GM18909 (cell line): ENCODE results near the gene TXNRD2.
"Not testable (repeated sequence)": the region's sequence is repeated elsewhere in the genome, so short reads cannot be mapped to it uniquely, and the experiment has no call there.

Experiments
- ATAC-seq: cut with Tn5 transposase; IDR thresholded peaks from one replicate; pipeline ENCODE4 v1.9.1; 2021; ENCODE audit warnings: mild to moderate bottlenecking; ENCODE audit not compliant: unreplicated experiment, poor library complexity

The TXNRD2 gene

DNA sequence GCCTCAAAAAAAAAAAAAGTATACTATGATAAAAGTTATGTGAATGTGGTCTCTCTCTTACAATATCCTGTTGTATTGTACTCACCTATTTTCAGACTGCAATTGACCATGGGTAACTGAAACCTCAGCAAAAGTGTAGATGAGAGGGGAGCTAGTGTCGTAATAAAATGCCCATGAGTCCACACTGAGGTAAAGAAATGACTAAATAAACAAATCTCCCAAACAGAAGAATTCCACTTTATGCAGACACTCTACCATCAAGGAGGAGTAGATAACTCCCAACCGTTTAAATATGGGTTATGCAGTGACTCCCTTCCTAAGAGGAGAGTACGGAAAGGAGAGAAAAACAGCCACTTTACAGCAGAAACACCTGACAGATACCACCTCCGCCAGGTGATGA is 101.6 kb downstream of the TXNRD2 start:
- no peak for ATAC-seq

DNA sequence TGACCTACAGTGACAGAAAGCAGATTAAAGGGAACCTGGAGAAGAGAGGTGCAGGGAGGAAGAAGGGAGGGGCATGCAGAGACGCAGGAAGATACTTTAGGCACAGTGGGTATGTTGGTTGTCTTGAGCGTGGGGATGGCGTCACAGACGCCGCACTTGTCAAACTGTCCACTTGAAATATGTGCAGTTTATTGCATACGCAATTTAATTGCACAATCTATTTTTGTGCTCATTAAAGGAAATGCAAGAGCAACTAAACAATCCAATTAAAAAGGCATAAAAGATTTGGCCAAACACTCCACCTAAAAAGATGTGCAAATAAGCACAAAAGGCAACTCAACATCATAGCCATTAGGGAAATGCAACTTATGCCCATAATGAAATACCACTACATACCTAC is 103.7 kb downstream of the TXNRD2 start:
- no peak for ATAC-seq

DNA sequence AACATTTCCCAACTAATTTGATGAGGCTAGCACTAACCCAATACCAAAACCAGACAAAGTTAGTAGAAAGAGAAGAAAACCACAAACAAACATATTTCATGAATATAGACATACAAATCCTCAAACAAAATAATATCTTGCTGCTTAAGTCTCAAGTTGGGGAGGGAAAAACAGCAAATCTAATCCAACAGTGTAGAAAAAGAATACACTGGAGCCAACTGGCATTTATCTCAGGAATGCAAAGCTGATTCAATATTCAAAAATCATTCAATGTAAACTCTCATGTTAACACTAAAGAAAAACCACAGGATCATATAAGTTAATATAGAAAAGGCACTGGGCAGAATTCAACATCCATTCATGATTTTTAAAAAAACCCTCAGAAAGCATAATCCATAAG is 105.1 kb downstream of the TXNRD2 start:
- ATAC-seq, result no peak

DNA sequence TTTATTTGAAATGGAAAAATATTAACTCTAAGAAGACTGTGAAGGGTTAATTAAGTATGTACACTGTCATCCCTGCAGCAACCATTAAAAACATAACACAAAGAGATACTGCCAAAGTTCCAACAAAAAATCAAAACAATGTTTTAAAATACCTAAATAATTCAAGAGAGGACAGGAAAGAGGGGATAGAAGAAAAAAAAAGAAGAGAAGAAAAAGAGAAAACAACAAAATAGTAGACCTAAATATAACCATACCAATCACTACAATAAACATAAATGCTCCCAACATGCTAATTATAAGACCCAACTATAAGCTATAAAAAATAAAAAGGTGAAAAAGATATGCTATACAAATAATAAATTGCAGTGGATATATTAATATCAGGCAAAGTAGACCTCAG is 107.0 kb downstream of the TXNRD2 start:
- no peak for ATAC-seq

DNA sequence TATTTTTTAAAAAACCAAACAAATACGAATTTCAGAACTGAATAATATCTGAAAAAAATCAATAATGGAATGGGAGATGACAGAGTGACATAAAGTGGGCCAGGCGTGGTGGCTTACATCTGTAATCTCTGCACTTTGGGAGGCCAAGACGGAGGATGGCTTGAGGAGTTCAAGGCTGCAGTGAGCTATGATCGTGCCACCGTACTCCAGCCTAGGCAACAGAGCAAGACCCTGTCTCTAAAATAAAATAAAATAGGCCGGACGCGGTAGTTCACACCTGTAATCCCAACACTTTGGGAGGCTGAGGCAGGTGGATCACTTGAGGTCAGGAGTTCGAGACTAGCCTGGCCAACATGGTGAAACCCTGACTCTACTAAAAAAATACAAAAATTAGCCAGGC is 108.3 kb downstream of the TXNRD2 start:
- not testable (repeated sequence) for ATAC-seq

DNA sequence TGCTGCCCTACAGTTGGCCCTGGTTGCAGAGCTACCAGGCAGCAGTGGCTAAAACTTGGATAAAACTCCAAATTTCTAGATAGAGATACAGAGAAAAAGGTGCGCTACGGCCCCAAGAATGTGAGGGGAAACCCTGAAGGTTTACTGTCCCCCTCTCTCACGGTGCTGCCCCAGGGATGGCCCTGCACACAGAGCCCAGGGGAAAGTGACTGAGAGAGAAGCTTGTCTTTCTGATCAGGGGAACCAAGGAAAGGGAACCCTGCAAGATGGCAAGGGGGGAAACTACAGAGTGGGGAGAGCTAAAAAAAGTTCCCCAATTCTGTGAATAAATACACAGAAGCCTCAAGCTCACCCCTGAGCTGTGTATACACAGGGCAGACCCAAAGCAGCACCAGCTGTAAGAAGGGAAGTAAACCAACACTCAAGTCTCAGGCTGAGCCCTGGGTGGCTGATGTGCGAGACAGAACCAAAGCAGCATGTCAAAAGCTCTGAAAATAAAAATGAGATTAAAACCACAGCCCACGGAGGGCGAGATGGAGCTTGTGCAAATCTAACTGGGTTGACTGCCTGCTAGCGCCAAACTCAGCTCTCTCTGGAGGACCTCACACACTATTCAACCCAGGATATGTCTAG is 109.0 kb downstream of the TXNRD2 start:
- no peak for ATAC-seq

DNA sequence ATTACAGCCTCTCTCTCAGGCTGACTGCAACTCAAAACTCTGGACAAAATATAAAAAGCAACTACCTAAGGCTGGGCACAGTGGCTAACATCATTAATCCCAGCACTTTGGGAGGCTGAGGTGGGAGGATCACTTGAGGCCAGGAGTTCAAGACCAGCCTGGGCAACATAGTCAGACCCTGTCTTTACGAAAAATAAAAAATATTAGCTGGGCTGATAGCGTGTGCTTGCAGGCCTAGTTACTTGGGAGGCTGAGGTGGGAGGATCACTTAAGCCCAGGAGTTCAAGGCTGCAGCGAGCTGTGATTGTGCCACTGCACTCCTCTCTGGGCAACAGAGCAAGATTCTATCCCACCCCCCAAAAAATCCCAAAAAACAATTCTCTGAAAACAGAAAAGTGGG is 109.6 kb downstream of the TXNRD2 start:
- ATAC-seq, result not testable (repeated sequence)

DNA sequence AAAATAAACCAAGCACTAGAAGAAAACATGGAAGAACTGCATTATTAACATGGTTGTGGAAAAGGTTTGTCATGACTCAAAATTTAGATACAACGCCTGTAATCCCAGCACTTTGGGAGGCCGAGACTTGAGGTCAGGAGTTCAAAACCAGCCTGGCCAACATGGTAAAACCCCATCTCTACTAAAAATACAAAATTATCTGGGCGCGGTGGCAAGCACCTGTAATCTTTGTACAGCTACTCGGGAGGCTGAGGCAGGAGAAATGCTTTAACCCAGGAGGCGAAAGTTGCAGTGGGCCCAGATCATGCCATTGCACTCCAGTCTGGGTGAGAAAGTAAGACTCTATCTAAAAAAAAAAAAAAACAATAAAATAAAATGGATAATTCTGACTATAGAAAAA is 110.6 kb downstream of the TXNRD2 start:
- ATAC-seq, result no peak

DNA sequence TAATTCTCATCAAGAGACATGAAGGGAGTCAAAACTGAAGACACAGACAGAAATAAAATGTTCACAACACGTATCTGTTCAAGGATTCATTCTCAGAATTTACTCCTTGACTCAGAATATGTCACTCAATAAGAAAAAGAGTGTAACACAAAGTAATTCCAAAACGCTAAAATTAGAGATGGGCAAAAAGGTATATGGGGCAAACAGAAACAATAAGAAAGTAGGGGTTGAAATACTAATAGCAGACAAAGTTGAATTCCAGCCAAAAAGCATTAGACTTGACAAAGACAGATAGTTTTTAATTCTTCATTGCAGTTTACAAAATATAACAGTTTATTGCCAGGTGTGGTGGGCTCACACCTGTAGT is 113.6 kb downstream of the TXNRD2 start:
- ATAC-seq, result no peak

DNA sequence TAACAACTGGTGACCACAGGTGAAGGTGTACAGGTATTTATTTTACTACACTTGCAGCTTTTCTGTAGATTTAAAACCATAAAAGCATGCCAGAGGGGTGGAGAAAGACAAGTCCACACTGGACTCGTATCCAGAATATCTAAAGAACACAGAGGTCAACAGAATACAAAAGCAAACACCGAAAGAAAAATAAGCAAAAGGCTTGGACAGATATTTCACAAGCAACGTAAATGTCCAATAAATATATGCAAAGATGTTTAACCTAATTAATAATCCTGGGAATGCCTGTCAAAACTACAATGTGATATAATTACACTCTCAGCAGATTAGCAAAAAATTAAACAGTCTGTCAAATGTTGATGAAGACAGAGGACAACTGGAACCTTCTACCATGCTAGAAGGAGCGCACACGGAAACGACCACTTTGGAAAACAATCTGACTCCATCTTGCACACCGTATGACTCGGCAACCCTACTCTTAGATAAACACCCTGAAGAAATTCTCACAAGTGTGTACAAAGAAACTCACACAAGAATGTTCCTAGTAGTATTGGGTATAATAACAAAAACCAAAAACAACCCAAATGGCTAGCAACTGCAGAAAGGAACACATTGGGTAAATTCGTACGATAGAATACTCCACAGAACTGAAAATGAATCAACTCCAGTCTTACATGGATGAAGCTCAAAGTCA is 114.1 kb downstream of the TXNRD2 start:
- ATAC-seq, result no peak

DNA sequence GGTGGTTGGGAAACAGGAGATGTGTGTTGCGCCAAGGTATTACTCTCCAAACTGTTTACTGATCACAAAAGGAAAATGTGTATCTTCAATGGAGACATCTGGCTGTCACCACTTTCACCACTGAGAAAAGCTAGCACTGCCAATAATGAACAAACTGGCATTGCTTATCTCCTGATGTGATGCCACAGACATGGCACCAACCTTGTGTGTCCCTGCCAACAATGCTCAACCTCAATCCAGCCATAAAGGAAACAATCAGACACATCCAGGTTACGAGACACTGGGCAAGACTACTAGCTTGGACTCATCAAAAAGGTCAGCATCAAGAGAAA is 115.0 kb downstream of the TXNRD2 start:
- ATAC-seq, result no peak

DNA sequence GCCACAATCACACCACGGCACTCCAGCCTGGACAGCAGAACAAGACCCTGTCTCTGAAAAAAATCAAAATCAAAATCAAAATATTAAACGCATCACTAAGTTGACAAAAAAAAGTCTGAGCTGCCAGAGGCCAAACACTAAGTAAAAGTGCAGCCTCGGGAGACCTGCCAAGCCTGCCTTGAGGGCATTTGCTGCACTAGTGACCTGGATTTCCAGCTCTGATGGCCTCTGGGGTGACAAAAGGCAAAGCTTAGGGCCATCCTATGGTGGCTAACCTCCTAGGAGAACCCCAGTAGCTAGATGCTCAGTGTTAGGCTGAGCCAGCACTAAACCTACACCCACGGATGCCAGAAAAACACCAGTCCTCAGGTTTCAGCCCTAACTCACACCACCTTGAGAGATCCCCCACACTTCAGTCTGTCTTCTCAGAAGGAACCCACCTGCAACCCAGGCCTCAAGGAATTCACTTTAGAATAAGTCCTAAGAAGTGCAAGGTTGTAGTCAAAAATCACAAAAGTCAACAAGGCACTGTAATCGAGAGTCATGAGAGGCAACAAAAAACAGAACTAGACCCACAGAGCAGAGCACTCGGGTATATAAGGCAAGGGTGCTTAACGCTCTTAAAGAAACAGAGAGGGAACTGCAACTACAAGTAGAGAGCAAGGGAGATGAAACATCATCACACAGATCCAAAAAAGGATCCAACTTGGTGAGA is 115.6 kb downstream of the TXNRD2 start:
- ATAC-seq, result no peak
